ENCODE measurements around the gene LRIG1. TPM values are rescaled to one million over a fixed set of nuclear protein-coding genes. Genes with fewer than 3 reads are reported as not detected.

The LRIG1 gene
- total and polyA plus RNA-seq, 2 donors (not counting 1 experiment from before 2014, with no cell fraction given), result 27.9 to 104 TPM

GRCh38 chr3:66477856-66478255 lies 23.0 kb downstream of the LRIG1 start:
- H4K20me1 ChIP-seq (ENCODE audit: control insufficient read depth, extremely low read depth, insufficient read depth, low read length), result no peaks in the 10 kb centered on the region
- H3K36me3 ChIP-seq (ENCODE audit: control insufficient read depth, insufficient read depth, low read length), result no peaks in the 10 kb centered on the region
- no peaks in the 10 kb centered on the region for H3K27me3 ChIP-seq (ENCODE audit: control insufficient read depth, insufficient read depth, low read length)
- H3K27ac ChIP-seq (ENCODE audit: insufficient read depth, low read length), result no peak overlapping the region
- TF ChIP-seq, protein P1, sequence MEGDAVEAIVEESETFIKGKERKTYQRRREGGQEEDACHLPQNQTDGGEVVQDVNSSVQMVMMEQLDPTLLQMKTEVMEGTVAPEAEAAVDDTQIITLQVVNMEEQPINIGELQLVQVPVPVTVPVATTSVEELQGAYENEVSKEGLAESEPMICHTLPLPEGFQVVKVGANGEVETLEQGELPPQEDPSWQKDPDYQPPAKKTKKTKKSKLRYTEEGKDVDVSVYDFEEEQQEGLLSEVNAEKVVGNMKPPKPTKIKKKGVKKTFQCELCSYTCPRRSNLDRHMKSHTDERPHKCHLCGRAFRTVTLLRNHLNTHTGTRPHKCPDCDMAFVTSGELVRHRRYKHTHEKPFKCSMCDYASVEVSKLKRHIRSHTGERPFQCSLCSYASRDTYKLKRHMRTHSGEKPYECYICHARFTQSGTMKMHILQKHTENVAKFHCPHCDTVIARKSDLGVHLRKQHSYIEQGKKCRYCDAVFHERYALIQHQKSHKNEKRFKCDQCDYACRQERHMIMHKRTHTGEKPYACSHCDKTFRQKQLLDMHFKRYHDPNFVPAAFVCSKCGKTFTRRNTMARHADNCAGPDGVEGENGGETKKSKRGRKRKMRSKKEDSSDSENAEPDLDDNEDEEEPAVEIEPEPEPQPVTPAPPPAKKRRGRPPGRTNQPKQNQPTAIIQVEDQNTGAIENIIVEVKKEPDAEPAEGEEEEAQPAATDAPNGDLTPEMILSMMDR (conservative IDR thresholded peaks at IDR 0.05 in 1 of 2, IDR thresholded peaks at IDR 0.05 in 1 of 2; ENCODE audit: low read depth in 1 of 2, low read length in 2 of 2), result no peak
- no peak for TF ChIP-seq EZH2 (IDR thresholded peaks at IDR 0.05; ENCODE audit: low read length, missing control alignments)
- peaks cover 21% of the 10 kb centered on the region for H3K4me1 ChIP-seq (ENCODE audit: control insufficient read depth, extremely low read depth, insufficient read depth, low read length)
- H2AFZ ChIP-seq (ENCODE audit: low read length), result no peak overlapping the region
- no peak for DNase-seq (ENCODE audit: low read depth in 2 of 2)
- H3K4me2 ChIP-seq (ENCODE audit: extremely low read depth, insufficient read depth, low read length), result no peak overlapping the region
- no peak overlapping the region for H3K9ac ChIP-seq (ENCODE audit: insufficient read depth, low read length)
- no peak overlapping the region for H3K4me3 ChIP-seq (replicated peaks in 1 of 4; ENCODE audit: control extremely low read depth in 1 of 4, insufficient read depth in 1 of 4, low read depth in 3 of 4, low read length in 4 of 4)
- peaks cover 31% of the 10 kb centered on the region for H3K79me2 ChIP-seq (ENCODE audit: control insufficient read depth, insufficient read depth, low read length)
- H3K9me3 ChIP-seq (ENCODE audit: control insufficient read depth, insufficient read depth, low read depth, low read length), result no peaks in the 10 kb centered on the region

DNA sequence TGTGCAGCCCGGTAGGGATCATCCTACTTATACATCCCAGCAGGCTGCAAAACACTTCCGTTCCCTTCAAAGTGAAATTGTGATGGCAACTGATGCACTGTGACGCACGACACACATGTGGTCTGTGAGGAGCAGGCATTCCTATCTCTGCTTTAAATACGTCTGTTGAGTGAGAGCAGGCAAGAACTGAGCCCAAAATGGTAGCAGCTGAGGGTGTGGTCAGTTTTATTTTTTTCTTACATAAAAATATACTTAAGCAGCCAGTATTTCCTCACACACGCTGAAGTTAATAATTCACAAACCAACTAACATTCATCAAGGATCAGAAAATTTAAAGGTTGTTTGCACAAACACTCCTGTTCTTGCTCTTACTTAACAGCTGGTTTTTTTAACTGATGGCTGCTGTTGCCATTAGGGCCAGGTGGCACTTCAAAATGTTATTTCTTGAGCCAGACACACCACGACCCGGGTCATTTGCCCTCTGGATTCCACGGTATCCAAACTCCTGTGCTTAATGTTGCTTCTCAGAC lies 23.9 kb downstream of the LRIG1 start:
- Histone ChIP-seq H2AFZ (ENCODE audit: low read length) (no peak overlapping the region), H3K27ac (ENCODE audit: insufficient read depth, low read length) (no peak overlapping the region), H3K9ac (ENCODE audit: insufficient read depth, low read length) (no peak overlapping the region), H3K4me2 (ENCODE audit: extremely low read depth, insufficient read depth, low read length) (no peak overlapping the region), H3K36me3 (ENCODE audit: control insufficient read depth, insufficient read depth, low read length) (no peaks in the 10 kb centered on the region), H4K20me1 (ENCODE audit: control insufficient read depth, extremely low read depth, insufficient read depth, low read length) (no peaks in the 10 kb centered on the region), H3K9me3 (ENCODE audit: control insufficient read depth, insufficient read depth, low read depth, low read length) (no peaks in the 10 kb centered on the region), H3K27me3 (ENCODE audit: control insufficient read depth, insufficient read depth, low read length) (no peaks in the 10 kb centered on the region), H3K4me1 (ENCODE audit: control insufficient read depth, extremely low read depth, insufficient read depth, low read length) (peaks cover 17% of the 10 kb centered on the region), H3K79me2 (ENCODE audit: control insufficient read depth, insufficient read depth, low read length) (peaks cover 29% of the 10 kb centered on the region), H3K4me3 (replicated peaks in 1 of 4; ENCODE audit: control extremely low read depth in 1 of 4, insufficient read depth in 1 of 4, low read depth in 3 of 4, low read length in 4 of 4) (no peak overlapping the region)
- no peak for DNase-seq (ENCODE audit: low read depth in 2 of 2)
- TF ChIP-seq, protein P1 (conservative IDR thresholded peaks at IDR 0.05 in 1 of 2, IDR thresholded peaks at IDR 0.05 in 1 of 2; ENCODE audit: low read depth in 1 of 2, low read length in 2 of 2), result no peak
- no peak for TF ChIP-seq EZH2 (IDR thresholded peaks at IDR 0.05; ENCODE audit: low read length, missing control alignments)

DNA sequence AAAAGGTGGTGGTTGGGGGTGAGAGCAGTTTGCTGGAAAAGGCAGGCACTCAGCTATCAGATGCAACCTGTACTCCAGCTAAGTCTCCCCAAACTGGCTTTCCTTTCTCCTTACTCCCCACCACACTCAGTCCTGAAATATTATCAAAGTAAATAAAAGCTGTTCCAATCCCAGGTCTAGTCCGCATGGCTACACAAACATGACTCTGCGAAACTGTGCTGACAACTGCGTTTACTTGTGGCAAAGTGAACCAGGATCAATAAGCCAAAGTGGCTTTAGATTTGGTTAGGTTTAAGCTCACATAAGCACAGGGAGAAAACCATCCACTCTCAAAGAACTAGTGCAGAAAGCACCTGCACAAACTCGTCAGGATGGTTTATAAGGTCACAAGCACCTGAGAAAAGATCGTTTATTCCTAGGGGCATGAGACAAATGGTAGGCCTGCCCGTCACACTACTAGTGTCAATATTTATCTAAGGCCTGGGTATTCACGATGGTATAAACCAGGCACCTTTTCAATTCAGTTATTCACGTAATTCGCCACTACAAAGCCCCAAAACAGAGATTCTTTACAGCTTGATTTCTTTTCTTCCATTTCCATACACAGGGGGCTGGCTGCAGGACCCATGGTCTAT lies 25.3 kb downstream of the LRIG1 start:
- no peak for DNase-seq (ENCODE audit: low read depth in 2 of 2)
- H3K79me2 ChIP-seq (ENCODE audit: control insufficient read depth, insufficient read depth, low read length), result peaks cover 25% of the 10 kb centered on the region
- H3K9ac ChIP-seq (ENCODE audit: insufficient read depth, low read length), result no peak overlapping the region
- H3K4me1 ChIP-seq (ENCODE audit: control insufficient read depth, extremely low read depth, insufficient read depth, low read length), result peaks cover 8% of the 10 kb centered on the region
- no peaks in the 10 kb centered on the region for H3K9me3 ChIP-seq (ENCODE audit: control insufficient read depth, insufficient read depth, low read depth, low read length)
- no peaks in the 10 kb centered on the region for H3K36me3 ChIP-seq (ENCODE audit: control insufficient read depth, insufficient read depth, low read length)
- TF ChIP-seq, protein P1 (conservative IDR thresholded peaks at IDR 0.05 in 1 of 2, IDR thresholded peaks at IDR 0.05 in 1 of 2; ENCODE audit: low read depth in 1 of 2, low read length in 2 of 2), result no peak
- TF ChIP-seq EZH2 (IDR thresholded peaks at IDR 0.05; ENCODE audit: low read length, missing control alignments), result no peak
- H3K4me3 ChIP-seq (replicated peaks in 1 of 4; ENCODE audit: control extremely low read depth in 1 of 4, insufficient read depth in 1 of 4, low read depth in 3 of 4, low read length in 4 of 4), result no peak overlapping the region
- H4K20me1 ChIP-seq (ENCODE audit: control insufficient read depth, extremely low read depth, insufficient read depth, low read length), result no peaks in the 10 kb centered on the region
- H3K27ac ChIP-seq (ENCODE audit: insufficient read depth, low read length), result no peak overlapping the region
- no peaks in the 10 kb centered on the region for H3K27me3 ChIP-seq (ENCODE audit: control insufficient read depth, insufficient read depth, low read length)
- no peak overlapping the region for H2AFZ ChIP-seq (ENCODE audit: low read length)
- no peak overlapping the region for H3K4me2 ChIP-seq (ENCODE audit: extremely low read depth, insufficient read depth, low read length)
